Gastrocnemius medialis (tissue), 4 donors: ENCODE data around the gene AIFM1.

Source experiments
- CTCF ChIP-seq, 5 experiments: fragments of 450-650 bp in 3 of 5; fragments of 200-600 bp in 2 of 5; sonication (generic) in 2 of 5; IDR thresholded peaks in 4 of 5; conservative IDR thresholded peaks in 1 of 5; 1 replicate in 4 of 5; 2 replicates in 1 of 5; pipeline ENCODE4 v1.5.1; 2016 to 2019; ENCODE audit warnings: antibody characterized with exemption in 5 of 5, mild to moderate bottlenecking in 3 of 5, moderate library complexity in 3 of 5
- POLR2A ChIP-seq, 2 donors: fragments of 450-650 bp; IDR thresholded peaks; one replicate each; pipeline ENCODE4 v1.6.1; 2017; ENCODE audit warnings: antibody characterized with exemption in 2 of 2, mild to moderate bottlenecking in 2 of 2, moderate library complexity in 2 of 2

DNA sequence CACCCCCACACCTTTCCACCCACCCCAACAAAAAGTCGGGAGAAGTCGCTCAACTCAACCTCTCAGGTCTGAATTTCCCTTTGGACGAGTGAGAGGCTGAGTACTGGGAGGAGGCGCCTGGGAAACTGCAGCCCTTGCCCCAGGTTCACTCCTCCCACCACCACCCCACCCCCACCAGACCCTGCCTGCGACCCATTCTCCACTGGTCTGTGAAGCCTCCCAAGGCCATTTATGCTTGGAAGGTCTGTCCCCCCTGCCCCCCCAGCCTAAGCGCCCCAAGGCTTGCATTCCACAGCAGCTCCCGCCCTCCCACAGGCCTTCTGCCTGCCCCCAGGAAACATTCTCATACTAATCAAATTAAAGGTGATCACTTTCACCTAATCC lies 82.5 kb downstream of the AIFM1 start:
- TF ChIP-seq CTCF (IDR thresholded peaks at IDR 0.05 in 4 of 5, conservative IDR thresholded peaks at IDR 0.05 in 1 of 5) (no peak), POLR2A (IDR thresholded peaks at IDR 0.05) (no peak)
